ENCODE measurements around the gene PRKCZ.

- TF ChIP-seq, protein P1, sequence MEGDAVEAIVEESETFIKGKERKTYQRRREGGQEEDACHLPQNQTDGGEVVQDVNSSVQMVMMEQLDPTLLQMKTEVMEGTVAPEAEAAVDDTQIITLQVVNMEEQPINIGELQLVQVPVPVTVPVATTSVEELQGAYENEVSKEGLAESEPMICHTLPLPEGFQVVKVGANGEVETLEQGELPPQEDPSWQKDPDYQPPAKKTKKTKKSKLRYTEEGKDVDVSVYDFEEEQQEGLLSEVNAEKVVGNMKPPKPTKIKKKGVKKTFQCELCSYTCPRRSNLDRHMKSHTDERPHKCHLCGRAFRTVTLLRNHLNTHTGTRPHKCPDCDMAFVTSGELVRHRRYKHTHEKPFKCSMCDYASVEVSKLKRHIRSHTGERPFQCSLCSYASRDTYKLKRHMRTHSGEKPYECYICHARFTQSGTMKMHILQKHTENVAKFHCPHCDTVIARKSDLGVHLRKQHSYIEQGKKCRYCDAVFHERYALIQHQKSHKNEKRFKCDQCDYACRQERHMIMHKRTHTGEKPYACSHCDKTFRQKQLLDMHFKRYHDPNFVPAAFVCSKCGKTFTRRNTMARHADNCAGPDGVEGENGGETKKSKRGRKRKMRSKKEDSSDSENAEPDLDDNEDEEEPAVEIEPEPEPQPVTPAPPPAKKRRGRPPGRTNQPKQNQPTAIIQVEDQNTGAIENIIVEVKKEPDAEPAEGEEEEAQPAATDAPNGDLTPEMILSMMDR (conservative IDR thresholded peaks at IDR 0.05), result no peak
- no peak for TF ChIP-seq EZH2 (IDR thresholded peaks at IDR 0.05; ENCODE audit: low read depth)
Measured at GRCh38 chr1:2032737-2033136, 17.5 kb upstream of the PRKCZ start.

Measured in PC-9 (cell line).